GM21381 (cell line): ENCODE results near the gene KRTAP10-2.
"Not testable (repeated sequence)": the region's sequence is repeated elsewhere in the genome, so short reads cannot be mapped to it uniquely, and the experiment has no call there.

Source experiments
- ATAC-seq: cut with Tn5 transposase; IDR thresholded peaks from one replicate; pipeline ENCODE4 v1.9.1; 2021; ENCODE audit warnings: mild to moderate bottlenecking, moderate library complexity; ENCODE audit not compliant: unreplicated experiment

The KRTAP10-2 gene

DNA sequence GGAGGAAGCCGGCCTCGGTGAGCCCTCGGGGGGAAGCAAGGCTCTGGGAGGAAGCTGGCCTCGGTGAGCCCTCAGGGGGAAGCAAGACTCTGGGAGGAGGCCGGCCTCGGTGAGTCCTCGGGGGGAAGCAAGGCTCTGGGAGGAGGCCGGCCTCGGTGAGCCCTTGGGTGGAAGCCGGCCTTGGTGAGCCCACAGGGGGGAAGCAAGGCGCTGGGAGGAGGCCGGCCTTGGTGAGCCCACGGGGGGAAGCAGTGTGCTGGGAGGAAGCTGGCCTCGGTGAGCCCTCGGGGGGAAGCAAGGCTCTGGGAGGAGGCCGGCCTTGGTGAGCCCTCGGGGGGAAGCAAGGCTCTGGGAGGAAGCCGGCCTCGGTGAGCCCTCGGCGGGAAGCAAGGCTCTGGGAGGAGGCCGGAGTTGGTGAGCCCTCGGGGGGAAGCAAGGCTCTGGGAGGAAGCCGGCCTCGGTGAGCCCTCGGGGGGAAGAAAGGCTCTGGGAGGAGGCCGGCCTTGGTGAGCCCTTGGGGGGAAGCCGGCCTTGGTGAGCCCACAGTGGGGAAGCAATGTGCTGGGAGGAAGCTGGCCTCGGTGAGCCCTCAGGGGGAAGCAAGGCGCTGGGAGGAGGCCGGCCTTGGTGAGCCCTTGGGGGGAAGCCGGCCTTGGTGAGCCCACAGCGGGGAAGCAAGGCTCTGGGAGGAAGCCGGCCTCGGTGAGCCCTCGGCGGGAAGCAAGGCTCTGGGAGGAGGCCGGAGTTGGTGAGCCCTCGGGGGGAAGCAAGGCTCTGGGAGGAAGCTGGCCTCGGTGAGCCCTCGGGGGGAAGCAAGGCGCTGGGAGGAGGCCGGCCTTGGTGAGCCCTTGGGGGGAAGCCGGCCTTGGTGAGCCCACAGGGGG is 48.1 kb downstream of the KRTAP10-2 start:
- ATAC-seq = not testable (repeated sequence)

DNA sequence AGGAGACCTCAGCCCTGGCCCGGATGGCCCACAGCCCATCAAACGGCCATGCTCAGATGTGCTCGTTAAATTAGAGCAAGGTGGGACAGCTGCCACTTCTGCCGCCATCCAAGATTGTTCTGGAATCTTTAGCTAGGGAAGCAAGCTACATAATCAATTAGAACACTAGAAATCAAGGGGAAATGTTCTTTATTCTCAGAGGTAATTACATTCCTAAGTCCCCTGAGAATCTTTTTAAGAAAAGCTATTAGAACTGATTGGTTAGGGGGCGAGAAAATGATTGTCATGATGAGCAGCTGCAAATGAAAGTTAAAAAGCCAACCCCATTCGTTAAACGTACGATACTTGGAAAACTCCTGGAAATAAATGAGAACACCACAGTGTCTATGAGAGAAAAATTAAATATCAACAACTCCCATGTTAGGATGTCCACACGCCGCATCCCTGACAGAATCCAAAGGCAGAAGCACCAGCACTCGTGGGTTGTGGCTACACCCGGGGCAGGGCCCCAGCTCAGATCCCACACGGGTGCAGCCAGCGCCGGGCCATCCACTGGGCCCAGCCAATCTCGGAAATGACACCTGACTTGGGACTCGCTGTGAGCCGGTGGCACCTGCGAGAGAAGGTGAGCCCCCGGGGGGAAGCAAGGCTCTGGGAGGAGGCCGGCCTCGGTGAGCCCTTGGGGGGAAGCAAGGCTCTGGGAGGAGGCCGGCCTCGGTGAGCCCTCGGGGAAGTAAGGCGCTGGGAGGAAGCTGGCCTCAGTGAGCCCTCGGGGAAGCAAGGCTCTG is 48.9 kb downstream of the KRTAP10-2 start:
- ATAC-seq = no peak
